B cell (primary cell): ENCODE data around the gene RNU5B-1.

ENCODE experiments used
- CTCF ChIP-seq: fragments of 200-600 bp; IDR thresholded peaks from one replicate; pipeline ENCODE4 v1.8.0; 2022; ENCODE audit warnings: antibody characterized with exemption, mild to moderate bottlenecking
- EZH2 ChIP-seq: IDR thresholded peaks from 2 replicates; pipeline ENCODE4 v1.6.1; 2012; ENCODE audit warnings: borderline replicate concordance, low read depth, mild to moderate bottlenecking, moderate library complexity, low read length; ENCODE audit not compliant: insufficient read depth, poor library complexity, severe bottlenecking

DNA sequence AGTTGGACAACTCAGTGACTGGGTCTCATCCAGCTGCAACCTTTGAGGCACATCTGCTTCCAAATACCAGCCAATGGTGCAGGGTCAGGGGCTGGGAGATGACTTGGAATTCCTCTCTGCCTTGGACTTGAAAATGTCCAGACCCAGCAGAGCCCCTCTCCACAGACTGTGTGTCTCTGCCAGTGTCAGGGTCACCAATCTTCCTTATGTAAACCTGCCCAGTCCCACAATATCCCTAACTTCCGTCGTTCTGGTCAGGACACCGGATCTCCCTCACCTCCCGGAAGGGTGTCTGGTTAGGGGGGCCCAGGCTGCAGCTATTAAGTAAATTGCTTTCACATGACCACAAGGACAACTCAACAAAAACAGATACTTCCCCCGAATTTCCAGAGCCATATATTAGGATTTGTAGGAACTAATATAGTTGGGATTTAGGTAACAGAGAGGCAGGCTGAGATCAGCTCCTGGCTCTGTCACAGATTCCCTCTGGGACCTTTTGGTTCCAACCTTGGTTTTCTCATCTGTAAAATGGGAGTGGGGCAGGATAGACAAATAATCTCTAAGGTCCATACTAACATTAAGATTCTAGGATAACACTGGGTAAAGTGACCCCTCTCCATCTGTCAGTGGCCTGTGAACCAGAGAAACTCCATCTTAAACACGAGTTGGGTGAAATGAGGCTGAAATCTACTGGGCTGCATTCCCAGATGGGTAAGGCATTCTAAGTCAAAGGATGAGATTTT lies 42.5 kb downstream of the RNU5B-1 start:
- TF ChIP-seq EZH2 (no peak), CTCF (no peak)
